ENCODE data around the gene GPR161. TPM values are rescaled to one million over a fixed set of nuclear protein-coding genes. Genes with fewer than 3 reads are reported as not detected.

Gene GPR161
- total and polyA plus RNA-seq, 9 of the 15 experiments (the other 6 are each of a cell fraction or from before 2014, with no cell fraction given): 0.15 to 2.4 (median 0.76) TPM

DNA sequence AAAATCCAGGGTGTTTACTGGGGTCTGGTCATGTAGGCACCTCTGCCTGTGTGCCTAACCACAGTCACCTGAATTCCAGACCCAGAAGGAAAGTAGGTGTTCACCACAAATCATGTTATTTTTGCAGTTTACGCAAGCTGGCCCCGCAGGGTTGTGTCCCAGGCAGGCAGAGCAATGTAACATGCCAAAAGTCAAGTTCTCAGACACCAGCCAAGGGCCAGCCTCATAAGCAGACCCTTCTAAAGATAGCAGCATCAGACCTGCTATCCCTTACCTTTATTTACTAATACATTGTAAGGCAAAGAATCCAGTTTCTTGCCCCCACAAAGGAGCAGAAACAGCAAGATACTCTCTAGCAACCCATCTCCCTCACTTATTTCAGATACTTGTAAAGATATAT, 83.0 kb downstream of the GPR161 start (continued):
- no peak for TF ChIP-seq CREBBP (IDR thresholded peaks at IDR 0.05; ENCODE audit: low read depth, low read length)
- TF ChIP-seq ASH1L (IDR thresholded peaks at IDR 0.05; ENCODE audit: borderline replicate concordance, low read depth, partially characterized antibody): no peak
- no peak for TF ChIP-seq ZBED1 (IDR thresholded peaks at IDR 0.05)
- TF ChIP-seq, protein P1, sequence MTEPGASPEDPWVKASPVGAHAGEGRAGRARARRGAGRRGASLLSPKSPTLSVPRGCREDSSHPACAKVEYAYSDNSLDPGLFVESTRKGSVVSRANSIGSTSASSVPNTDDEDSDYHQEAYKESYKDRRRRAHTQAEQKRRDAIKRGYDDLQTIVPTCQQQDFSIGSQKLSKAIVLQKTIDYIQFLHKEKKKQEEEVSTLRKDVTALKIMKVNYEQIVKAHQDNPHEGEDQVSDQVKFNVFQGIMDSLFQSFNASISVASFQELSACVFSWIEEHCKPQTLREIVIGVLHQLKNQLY (CRISPR knock-in tag; conservative IDR thresholded peaks at IDR 0.05): no peak

DNA sequence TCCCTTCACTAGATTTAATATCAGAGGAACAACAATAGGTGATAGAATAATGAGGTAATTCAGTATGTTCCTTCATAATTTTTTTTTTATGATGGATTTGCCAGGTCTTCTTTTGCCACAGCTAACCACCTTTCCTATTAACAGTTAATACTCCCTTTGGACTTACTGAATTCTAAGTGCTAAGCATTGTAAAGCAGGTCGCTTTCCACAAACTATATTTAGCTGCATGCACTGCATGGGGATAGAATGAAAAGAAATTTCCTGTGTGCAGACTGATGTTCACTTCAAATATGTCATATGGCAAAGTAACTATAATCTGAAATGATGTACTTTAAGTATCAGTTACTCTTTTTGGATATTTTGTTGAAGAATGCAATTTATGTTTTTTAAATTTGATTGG, 85.8 kb downstream of the GPR161 start:
- Histone ChIP-seq H3K4me2 (ENCODE audit: insufficient read depth, low read length) (no peak overlapping the region), H3K9me1 (ENCODE audit: control insufficient read depth, insufficient read depth, low read length) (no peaks in the 10 kb centered on the region), H3K9me3 (replicated peaks; ENCODE audit: control insufficient read depth, insufficient read depth, low read depth, low read length) (no peaks in the 10 kb centered on the region), H3K9ac (ENCODE audit: insufficient read depth in 1 of 2, low read depth in 2 of 2, low read length in 2 of 2) (no peak overlapping the region), H3K79me2 (ENCODE audit: control insufficient read depth, insufficient read depth, low read length) (no peaks in the 10 kb centered on the region), H2AFZ (ENCODE audit: low read depth, low read length) (no peak overlapping the region), H3K27ac (ENCODE audit: extremely low read depth, low read depth, low read length) (no peak overlapping the region), H3K4me3 (no peak overlapping the region), H3K27me3 (ENCODE audit: control insufficient read depth in 2 of 2, insufficient read depth in 2 of 2, low read length in 2 of 2) (no peaks in the 10 kb centered on the region), H3K36me3 (ENCODE audit: control insufficient read depth, insufficient read depth, low read length) (peaks cover 71% of the 10 kb centered on the region), H3K4me1 (replicated peaks in 1 of 2; ENCODE audit: control insufficient read depth in 2 of 2, insufficient read depth in 2 of 2, low read length in 2 of 2) (no peaks in the 10 kb centered on the region), H4K20me1 (replicated peaks; ENCODE audit: control insufficient read depth, insufficient read depth, low read length) (no peaks in the 10 kb centered on the region)
- ATAC-seq (no peak), FAIRE-seq (no peak), DNase-seq (ENCODE audit: extremely low read depth in 1 of 4, low spot score in 3 of 4) (no peak)
- 81% methylated on average over 1 of the region's 1 CpG for WGBS (ENCODE audit: insufficient coverage, low coverage, missing lambda C conversion rate)
- TF ChIP-seq ELF4 (CRISPR knock-in tag; IDR thresholded peaks at IDR 0.05): no peak
- TF ChIP-seq CHCHD3 (CRISPR knock-in tag; IDR thresholded peaks at IDR 0.05): no peak
- no peak for TF ChIP-seq ASH1L (IDR thresholded peaks at IDR 0.05; ENCODE audit: borderline replicate concordance, low read depth, partially characterized antibody)
- no peak for TF ChIP-seq CBX5 (IDR thresholded peaks at IDR 0.05; ENCODE audit: borderline replicate concordance, low read depth)
- intact Hi-C loops (cut with micrococcal nuclease): no loop called here
- ChIA-PET POLR2A (interaction anchor here (0.5 to 0.7 kb wide), 2 partner anchors 248 to 326 kb away, joined by 3 read pairs; no protein-coding TSS in a partner anchor), CTCF (ENCODE audit: low intra/inter-chr PET ratio) (no interaction called here)
- in situ Hi-C loops (cut with MboI): no loop called here
- no TSS peak for BruUV-seq (replicated peaks)

All from K562 (cell line).